K562 (cell line): ENCODE measurements around the gene ZNF236. TPM values are rescaled to one million over a fixed set of nuclear protein-coding genes. Genes with fewer than 3 reads are reported as not detected.

Experiments
- ATAC-seq: fragments of 200-7000 bp; cut with Tn5 transposase; 3 replicates; pipeline ENCODE4 v1.9.1; 2020; ENCODE audit warnings: moderate library complexity
- BruUV-seq: library from RNA; stranded (reverse); fragments of 400-500 nt; replicated peaks from 2 replicates; lab custom pipeline; 2021; lab: Mats Ljungman, UMichigan
- CTCF ChIA-PET: fragments of 300-600 bp; formaldehyde crosslinking; extraction: SDS; loops from one replicate; lab custom pipeline; 2021; ENCODE audit warnings: low intra/inter-chr PET ratio; lab: Yijun Ruan, JAX
- POLR2A ChIA-PET: fragments of 300-600, 350-650 bp; sonication (Branson Sonifier 250); formaldehyde crosslinking; extraction: SDS; loops from one replicate; lab custom pipeline; 2021; ENCODE audit warnings: antibody characterized with exemption, inconsistent platforms; lab: Yijun Ruan, JAX
- DNase-seq, 4 experiments: peaks; one replicate each; pipeline versions ENCODE4 v3.0.0 to v3.0.0-alpha.2; 2011 to 2018; ENCODE audit warnings: low spot score in 3 of 4, mixed read lengths in 3 of 4; ENCODE audit errors: extremely low read depth in 1 of 4
- FAIRE-seq: peaks from 2 replicates; lab custom pipeline; 2011; peaks lifted over from hg19 to GRCh38; lab: Jason Lieb, UNC
- H2AFZ ChIP-seq: 2 replicates; pipeline ENCODE4 v1.6.0; 2011; ENCODE audit warnings: low read depth, low read length, control low read depth, inconsistent platforms
- H3K27ac ChIP-seq: fragments of 200-600 bp; 3 replicates; pipeline ENCODE4 v1.8.0; 2011; ENCODE audit warnings: low read depth, mild to moderate bottlenecking, control low read depth, inconsistent platforms, low read length, moderate library complexity, mixed read lengths; ENCODE audit errors: extremely low read depth
- H3K27me3 ChIP-seq, 2 experiments: fragments of 300-600 bp in 1 of 2; 2 replicates in 1 of 2; 3 replicates in 1 of 2; pipeline versions ENCODE4 v1.6.0 to v1.8.0; 2011; ENCODE audit warnings: inconsistent platforms in 2 of 2, low read length in 2 of 2, mild to moderate bottlenecking in 1 of 2, mixed read lengths in 1 of 2, moderate library complexity in 1 of 2; ENCODE audit not compliant: control insufficient read depth in 2 of 2, insufficient read depth in 2 of 2
- H3K36me3 ChIP-seq: fragments of 300-600 bp; 3 replicates; pipeline ENCODE4 v1.8.0; 2011; ENCODE audit warnings: mild to moderate bottlenecking, low read length, inconsistent platforms; ENCODE audit not compliant: control insufficient read depth, insufficient read depth
- H3K4me1 ChIP-seq, 2 experiments: fragments of 200-600 bp in 1 of 2; replicated peaks in 1 of 2; 2 replicates in 1 of 2; 3 replicates in 1 of 2; pipeline versions ENCODE4 v1.5.1 to v1.8.0; 2011; ENCODE audit warnings: inconsistent platforms in 2 of 2, low read length in 2 of 2, mild to moderate bottlenecking in 1 of 2, mixed read lengths in 1 of 2, moderate library complexity in 1 of 2; ENCODE audit not compliant: control insufficient read depth in 2 of 2, insufficient read depth in 2 of 2
- H3K4me2 ChIP-seq: 2 replicates; pipeline ENCODE4 v1.6.1; 2011; ENCODE audit warnings: low read length, control low read depth, inconsistent platforms, mixed read lengths; ENCODE audit not compliant: insufficient read depth
- H3K4me3 ChIP-seq: fragments of 200-600 bp; sonication (generic), shearing (Covaris generic); 2 replicates; pipeline ENCODE4 v1.5.1; 2016; ENCODE audit warnings: control low read depth, inconsistent platforms
- H3K79me2 ChIP-seq: fragments of 200-600 bp; 3 replicates; pipeline ENCODE4 v1.8.0; 2011; ENCODE audit warnings: low read length, inconsistent platforms; ENCODE audit not compliant: control insufficient read depth, insufficient read depth
- H3K9ac ChIP-seq, 2 experiments: 2 replicates each; pipeline versions ENCODE4 v1.6.0 to v1.6.1; 2011; ENCODE audit warnings: low read depth in 2 of 2, low read length in 2 of 2, control low read depth in 1 of 2, inconsistent platforms in 1 of 2, mild to moderate bottlenecking in 1 of 2, mixed read lengths in 1 of 2; ENCODE audit not compliant: insufficient read depth in 1 of 2
- H3K9me1 ChIP-seq: one replicate; pipeline ENCODE4 v1.6.0; 2011; ENCODE audit warnings: inconsistent platforms, mild to moderate bottlenecking, low read length, moderate library complexity; ENCODE audit not compliant: control insufficient read depth, insufficient read depth
- H3K9me3 ChIP-seq: replicated peaks from 2 replicates; pipeline ENCODE4 v1.5.1; 2011; ENCODE audit warnings: low read depth, low read length, inconsistent platforms; ENCODE audit not compliant: control insufficient read depth, insufficient read depth
- H4K20me1 ChIP-seq: replicated peaks from 2 replicates; pipeline ENCODE4 v1.6.1; 2011; ENCODE audit warnings: low read length, inconsistent platforms, mixed read lengths; ENCODE audit not compliant: control insufficient read depth, insufficient read depth
- CBX2 ChIP-seq: fragments of 200-600 bp; sonication (generic); IDR thresholded peaks from one replicate; pipeline ENCODE4 v1.6.1; 2012; ENCODE audit warnings: mild to moderate bottlenecking, low read length, inconsistent platforms; ENCODE audit not compliant: insufficient read depth, poor library complexity, severe bottlenecking
- MCM2 ChIP-seq: fragments of 450-650 bp; IDR thresholded peaks from 2 replicates; pipeline ENCODE4 v1.6.1; 2017; ENCODE audit warnings: low read depth, mild to moderate bottlenecking
- MTA3 ChIP-seq: fragments of 450-650 bp; formaldehyde crosslinking; IDR thresholded peaks from 2 replicates; pipeline ENCODE4 v1.6.1; 2017; ENCODE audit warnings: mild to moderate bottlenecking, borderline replicate concordance
- TCF7 ChIP-seq: sonication (generic); IDR thresholded peaks from 2 replicates; pipeline ENCODE4 v1.6.1; 2016; ENCODE audit warnings: antibody characterized with exemption, borderline replicate concordance
- WGBS: fragments of 100-300 bp; shearing (Covaris generic); methylation state at CpG from one replicate; pipeline ENCODE4 v1.1.6; 2016; ENCODE audit warnings: low coverage, mixed read lengths; ENCODE audit not compliant: insufficient coverage; ENCODE audit errors: missing lambda C conversion rate; 5-methylcytosine and 5-hydroxymethylcytosine counted together
- in situ Hi-C: fragments of 300-500 bp; cut with MboI; formaldehyde crosslinking; loops from 4 replicates; pipeline ENCODE4 v1.15.0; 2018; ENCODE audit warnings: inconsistent platforms, mixed read lengths
- intact Hi-C: fragments of 100-400 bp; cut with micrococcal nuclease; formaldehyde crosslinking; loops from 2 replicates; pipeline ENCODE4 v1.14.2; 2022
- polyA plus RNA-seq, 8 experiments: library from polyadenylated mRNA; depleted of rRNA in 4 of 8; stranded (reverse) in 5 of 8; unstranded in 3 of 8; fragments of >200 nt; fragmentation: Nextera tagmentation in 2 of 8; fragmentation: Illumina TruSeq in 1 of 8; extraction: Ambion mirVana in 2 of 8; extraction: Trizol in 1 of 8; gene quantifications; 2 replicates each; pipeline versions ENCODE4 v1.2.1 to v1.2.3, GENCODE V29; 2011 to 2014; ENCODE audit warnings: inconsistent platforms in 1 of 8, missing spikeins in 1 of 8
- total RNA-seq, 7 experiments: library from RNA; depleted of rRNA in 6 of 7; stranded (reverse); fragments of >200 nt in 6 of 7; fragmentation: Illumina TruSeq in 2 of 7; extraction: Trizol in 2 of 7; gene quantifications; 2 replicates each; pipeline versions ENCODE4 v1.2.1 to v1.2.3, GENCODE V29; 2011 to 2021; ENCODE audit warnings: low replicate concordance in 1 of 7
- TF ChIP-seq, protein P1 (sequence below): fragments of 450-650 bp; IDR thresholded peaks from 2 replicates; pipeline ENCODE4 v1.6.1; 2016; ENCODE audit warnings: mild to moderate bottlenecking
- TF ChIP-seq, protein P2 (sequence below): sonication (generic); formaldehyde crosslinking; IDR thresholded peaks from 2 replicates; pipeline ENCODE4 v1.8.0; 2022; ENCODE audit warnings: missing genetic modification reagents, mild to moderate bottlenecking, borderline replicate concordance
- TF ChIP-seq, protein P3 (sequence below): fragments of 450-650 bp; IDR thresholded peaks from 2 replicates; pipeline ENCODE4 v1.6.1; 2018; ENCODE audit not compliant: partially characterized antibody
- TF ChIP-seq, protein P4 (sequence below): sonication (generic); formaldehyde crosslinking; IDR thresholded peaks from 2 replicates; pipeline ENCODE4 v1.8.1; 2023; ENCODE audit warnings: missing genetic modification reagents, mild to moderate bottlenecking, borderline replicate concordance

Gene ZNF236
- total and polyA plus RNA-seq, 9 of the 15 experiments (the other 6 are each of a cell fraction or from before 2014, with no cell fraction given) = 0.35 to 8.7 (median 3.4) TPM

DNA sequence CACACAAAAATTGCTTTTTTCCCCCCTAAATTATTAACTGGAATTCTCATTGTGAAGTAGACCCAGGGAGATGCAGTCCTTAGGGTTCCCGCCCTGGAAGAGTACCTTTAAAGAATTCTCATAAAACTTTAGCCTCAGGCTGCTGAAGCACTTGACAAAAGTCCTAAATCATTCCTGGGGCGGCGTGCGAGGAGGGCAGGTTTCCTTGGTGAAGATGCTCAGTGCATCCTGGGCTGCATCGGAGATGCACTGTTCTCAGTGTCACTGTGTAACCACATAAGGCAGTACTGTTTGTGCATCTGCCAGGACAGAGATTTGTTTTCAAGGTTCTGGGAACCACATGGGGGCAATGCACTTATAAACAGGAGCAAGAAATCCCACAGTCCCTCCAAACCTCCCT is 62.6 kb downstream of the ZNF236 start:
- Histone ChIP-seq H3K27me3 (no peaks in the 10 kb centered on the region), H4K20me1 (no peaks in the 10 kb centered on the region), H3K9ac (no peak overlapping the region), H3K9me1 (no peaks in the 10 kb centered on the region), H3K4me2 (no peak overlapping the region), H3K36me3 (peaks cover 35% of the 10 kb centered on the region; the same call in 1 of the 3 replicates), H3K4me1 (no peaks in the 10 kb centered on the region), H3K27ac (no peak overlapping the region), H3K9me3 (no peaks in the 10 kb centered on the region), H3K4me3 (no peak overlapping the region), H2AFZ (no peak overlapping the region), H3K79me2 (no peaks in the 10 kb centered on the region)
- in situ Hi-C loops = no loop called here
- 98% methylated on average over 5 of the region's 5 CpGs for WGBS
- CTCF ChIA-PET = no interaction called here
- ATAC-seq = no peak
- intact Hi-C loops = no loop called here
- POLR2A ChIA-PET = no interaction called here
- BruUV-seq = no TSS peak
- no peak for FAIRE-seq
- DNase-seq = no peak
- TF ChIP-seq CBX2 (no peak), MCM2 (no peak), MTA3 (no peak), TCF7 (no peak)
- TF ChIP-seq, protein P1, sequence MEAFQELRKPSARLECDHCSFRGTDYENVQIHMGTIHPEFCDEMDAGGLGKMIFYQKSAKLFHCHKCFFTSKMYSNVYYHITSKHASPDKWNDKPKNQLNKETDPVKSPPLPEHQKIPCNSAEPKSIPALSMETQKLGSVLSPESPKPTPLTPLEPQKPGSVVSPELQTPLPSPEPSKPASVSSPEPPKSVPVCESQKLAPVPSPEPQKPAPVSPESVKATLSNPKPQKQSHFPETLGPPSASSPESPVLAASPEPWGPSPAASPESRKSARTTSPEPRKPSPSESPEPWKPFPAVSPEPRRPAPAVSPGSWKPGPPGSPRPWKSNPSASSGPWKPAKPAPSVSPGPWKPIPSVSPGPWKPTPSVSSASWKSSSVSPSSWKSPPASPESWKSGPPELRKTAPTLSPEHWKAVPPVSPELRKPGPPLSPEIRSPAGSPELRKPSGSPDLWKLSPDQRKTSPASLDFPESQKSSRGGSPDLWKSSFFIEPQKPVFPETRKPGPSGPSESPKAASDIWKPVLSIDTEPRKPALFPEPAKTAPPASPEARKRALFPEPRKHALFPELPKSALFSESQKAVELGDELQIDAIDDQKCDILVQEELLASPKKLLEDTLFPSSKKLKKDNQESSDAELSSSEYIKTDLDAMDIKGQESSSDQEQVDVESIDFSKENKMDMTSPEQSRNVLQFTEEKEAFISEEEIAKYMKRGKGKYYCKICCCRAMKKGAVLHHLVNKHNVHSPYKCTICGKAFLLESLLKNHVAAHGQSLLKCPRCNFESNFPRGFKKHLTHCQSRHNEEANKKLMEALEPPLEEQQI = no peak
- TF ChIP-seq, protein P2, sequence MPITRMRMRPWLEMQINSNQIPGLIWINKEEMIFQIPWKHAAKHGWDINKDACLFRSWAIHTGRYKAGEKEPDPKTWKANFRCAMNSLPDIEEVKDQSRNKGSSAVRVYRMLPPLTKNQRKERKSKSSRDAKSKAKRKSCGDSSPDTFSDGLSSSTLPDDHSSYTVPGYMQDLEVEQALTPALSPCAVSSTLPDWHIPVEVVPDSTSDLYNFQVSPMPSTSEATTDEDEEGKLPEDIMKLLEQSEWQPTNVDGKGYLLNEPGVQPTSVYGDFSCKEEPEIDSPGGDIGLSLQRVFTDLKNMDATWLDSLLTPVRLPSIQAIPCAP (CRISPR knock-in tag) = no peak
- TF ChIP-seq, protein P3, sequence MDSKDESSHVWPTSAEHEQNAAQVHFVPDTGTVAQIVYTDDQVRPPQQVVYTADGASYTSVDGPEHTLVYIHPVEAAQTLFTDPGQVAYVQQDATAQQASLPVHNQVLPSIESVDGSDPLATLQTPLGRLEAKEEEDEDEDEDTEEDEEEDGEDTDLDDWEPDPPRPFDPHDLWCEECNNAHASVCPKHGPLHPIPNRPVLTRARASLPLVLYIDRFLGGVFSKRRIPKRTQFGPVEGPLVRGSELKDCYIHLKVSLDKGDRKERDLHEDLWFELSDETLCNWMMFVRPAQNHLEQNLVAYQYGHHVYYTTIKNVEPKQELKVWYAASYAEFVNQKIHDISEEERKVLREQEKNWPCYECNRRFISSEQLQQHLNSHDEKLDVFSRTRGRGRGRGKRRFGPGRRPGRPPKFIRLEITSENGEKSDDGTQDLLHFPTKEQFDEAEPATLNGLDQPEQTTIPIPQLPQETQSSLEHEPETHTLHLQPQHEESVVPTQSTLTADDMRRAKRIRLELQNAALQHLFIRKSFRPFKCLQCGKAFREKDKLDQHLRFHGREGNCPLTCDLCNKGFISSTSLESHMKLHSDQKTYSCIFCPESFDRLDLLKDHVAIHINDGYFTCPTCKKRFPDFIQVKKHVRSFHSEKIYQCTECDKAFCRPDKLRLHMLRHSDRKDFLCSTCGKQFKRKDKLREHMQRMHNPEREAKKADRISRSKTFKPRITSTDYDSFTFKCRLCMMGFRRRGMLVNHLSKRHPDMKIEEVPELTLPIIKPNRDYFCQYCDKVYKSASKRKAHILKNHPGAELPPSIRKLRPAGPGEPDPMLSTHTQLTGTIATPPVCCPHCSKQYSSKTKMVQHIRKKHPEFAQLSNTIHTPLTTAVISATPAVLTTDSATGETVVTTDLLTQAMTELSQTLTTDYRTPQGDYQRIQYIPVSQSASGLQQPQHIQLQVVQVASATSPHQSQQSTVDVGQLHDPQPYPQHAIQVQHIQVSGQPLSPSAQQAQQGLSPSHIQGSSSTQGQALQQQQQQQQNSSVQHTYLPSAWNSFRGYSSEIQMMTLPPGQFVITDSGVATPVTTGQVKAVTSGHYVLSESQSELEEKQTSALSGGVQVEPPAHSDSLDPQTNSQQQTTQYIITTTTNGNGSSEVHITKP = no peak
- TF ChIP-seq, protein P4, sequence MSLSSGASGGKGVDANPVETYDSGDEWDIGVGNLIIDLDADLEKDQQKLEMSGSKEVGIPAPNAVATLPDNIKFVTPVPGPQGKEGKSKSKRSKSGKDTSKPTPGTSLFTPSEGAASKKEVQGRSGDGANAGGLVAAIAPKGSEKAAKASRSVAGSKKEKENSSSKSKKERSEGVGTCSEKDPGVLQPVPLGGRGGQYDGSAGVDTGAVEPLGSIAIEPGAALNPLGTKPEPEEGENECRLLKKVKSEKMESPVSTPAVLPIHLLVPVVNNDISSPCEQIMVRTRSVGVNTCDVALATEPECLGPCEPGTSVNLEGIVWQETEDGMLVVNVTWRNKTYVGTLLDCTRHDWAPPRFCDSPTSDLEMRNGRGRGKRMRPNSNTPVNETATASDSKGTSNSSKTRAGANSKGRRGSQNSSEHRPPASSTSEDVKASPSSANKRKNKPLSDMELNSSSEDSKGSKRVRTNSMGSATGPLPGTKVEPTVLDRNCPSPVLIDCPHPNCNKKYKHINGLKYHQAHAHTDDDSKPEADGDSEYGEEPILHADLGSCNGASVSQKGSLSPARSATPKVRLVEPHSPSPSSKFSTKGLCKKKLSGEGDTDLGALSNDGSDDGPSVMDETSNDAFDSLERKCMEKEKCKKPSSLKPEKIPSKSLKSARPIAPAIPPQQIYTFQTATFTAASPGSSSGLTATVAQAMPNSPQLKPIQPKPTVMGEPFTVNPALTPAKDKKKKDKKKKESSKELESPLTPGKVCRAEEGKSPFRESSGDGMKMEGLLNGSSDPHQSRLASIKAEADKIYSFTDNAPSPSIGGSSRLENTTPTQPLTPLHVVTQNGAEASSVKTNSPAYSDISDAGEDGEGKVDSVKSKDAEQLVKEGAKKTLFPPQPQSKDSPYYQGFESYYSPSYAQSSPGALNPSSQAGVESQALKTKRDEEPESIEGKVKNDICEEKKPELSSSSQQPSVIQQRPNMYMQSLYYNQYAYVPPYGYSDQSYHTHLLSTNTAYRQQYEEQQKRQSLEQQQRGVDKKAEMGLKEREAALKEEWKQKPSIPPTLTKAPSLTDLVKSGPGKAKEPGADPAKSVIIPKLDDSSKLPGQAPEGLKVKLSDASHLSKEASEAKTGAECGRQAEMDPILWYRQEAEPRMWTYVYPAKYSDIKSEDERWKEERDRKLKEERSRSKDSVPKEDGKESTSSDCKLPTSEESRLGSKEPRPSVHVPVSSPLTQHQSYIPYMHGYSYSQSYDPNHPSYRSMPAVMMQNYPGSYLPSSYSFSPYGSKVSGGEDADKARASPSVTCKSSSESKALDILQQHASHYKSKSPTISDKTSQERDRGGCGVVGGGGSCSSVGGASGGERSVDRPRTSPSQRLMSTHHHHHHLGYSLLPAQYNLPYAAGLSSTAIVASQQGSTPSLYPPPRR (CRISPR knock-in tag) = no peak
